GM23248 (cell line): ENCODE measurements around the gene SYCE1L.

Source experiments
- EZH2 ChIP-seq: fragments of 200-600 bp; sonication (generic); IDR thresholded peaks from 2 replicates; pipeline ENCODE4 v1.6.1; 2018; ENCODE audit warnings: antibody characterized with exemption, mild to moderate bottlenecking; ENCODE audit not compliant: insufficient read depth, poor library complexity, severe bottlenecking
- EZH2phosphoT487 ChIP-seq: fragments of 200-600 bp; sonication (generic); IDR thresholded peaks from 2 replicates; pipeline ENCODE4 v1.6.1; 2018; ENCODE audit warnings: antibody characterized with exemption, moderate library complexity, mild to moderate bottlenecking, low read depth; ENCODE audit not compliant: insufficient read depth

- TF ChIP-seq EZH2 (no peak), EZH2phosphoT487 (no peak)
Measured at GRCh38 chr16:77193377-77193776, 5.8 kb upstream of the SYCE1L start.
